Airway epithelial cell (primary cell): ENCODE measurements around the gene CDK3. TPM values are rescaled to one million over a fixed set of nuclear protein-coding genes. Genes with fewer than 3 reads are reported as not detected.

Source experiments
- total RNA-seq: library from RNA; depleted of rRNA; stranded (reverse); fragments of >200 nt; gene quantifications from 2 replicates; pipeline ENCODE4 v1.2.3, GENCODE V29; 2015

CDK3 gene
- 0.56 TPM in 1 of 2 replicates, not detected in the other for total RNA-seq

DNA sequence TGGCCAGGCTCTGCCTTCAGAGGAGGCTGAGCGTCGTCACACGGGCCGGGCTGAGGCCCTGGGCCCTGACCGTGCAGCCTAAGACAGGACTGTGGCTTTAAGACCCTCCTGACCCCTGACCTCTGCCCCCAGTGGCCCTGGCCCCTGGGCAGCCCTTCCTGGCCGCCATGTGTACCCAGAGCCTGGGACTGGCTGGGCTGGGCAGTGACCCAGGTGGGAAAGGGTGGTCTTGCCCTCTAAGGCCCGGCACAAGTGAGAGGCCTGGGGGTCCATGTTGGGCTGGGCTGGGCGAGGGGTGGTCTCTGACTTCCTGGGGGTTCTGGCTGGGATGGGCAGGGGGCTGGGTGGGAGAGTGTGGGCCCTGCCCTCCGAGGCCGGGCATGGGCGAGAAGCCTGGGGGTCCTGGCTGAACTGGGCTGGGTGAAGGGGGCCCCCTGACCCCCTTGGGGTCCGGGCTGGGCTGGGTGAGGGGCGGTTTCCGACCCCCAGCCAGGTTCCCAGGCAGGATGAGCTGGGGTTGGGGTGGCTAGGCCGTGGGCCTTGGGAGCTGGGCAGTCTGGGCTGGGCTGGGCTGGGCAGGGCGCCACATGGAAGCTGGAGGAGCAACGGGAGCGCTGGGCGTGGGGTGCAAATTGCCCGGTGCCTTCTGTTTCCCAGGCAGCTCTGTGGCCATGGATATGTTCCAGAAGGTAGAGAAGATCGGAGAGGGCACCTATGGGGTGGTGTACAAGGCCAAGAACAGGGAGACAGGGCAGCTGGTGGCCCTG is at the start of gene CDK3:
Gene CDK3, plus strand, starts transcription at position 101 of the 767 bp plus-strand sequence. Its CDS starts 571 bp downstream, at position 672.

DNA sequence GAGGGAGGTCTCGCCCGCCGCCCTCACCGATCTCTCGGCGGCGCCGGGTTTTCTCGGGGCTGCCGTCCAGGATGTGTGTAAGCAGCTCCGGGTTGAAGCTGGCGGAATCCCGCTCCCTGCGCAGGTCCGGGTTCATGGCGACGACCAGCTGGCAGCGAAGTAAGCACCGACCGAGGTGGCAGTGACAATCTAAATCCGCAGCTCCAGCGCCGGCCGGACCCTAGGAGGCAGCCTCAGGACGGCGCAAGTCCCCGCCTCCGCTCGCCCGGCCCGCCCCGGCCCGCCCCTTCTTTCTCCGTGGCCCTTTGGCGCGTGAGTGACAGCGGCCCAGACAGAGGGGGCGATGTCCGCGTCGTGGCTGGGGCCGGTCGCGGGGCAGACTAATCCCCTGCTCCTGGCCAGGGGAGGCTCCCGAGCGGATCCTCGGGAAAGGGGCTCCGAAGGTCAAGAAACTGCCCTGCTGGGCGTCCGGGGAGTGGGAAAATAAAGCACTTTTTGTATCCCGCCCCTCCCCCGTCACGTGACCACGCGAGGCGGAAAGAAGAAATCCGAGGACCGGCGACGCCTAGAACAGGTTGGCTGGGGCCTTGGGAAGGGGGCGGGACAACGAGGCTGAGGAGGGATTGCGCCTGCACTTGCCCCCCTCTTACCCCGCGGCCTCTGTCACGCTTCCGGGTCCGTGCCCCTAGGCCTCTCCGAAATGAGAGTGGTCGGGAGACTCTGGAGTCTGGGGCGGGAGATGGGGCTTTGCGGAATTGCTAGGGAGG is 21.5 kb upstream of the CDK3 start, which contains the start of the genes ACOX1 and TEN1:
Gene ACOX1, minus strand, starts transcription at position 229 of the 767 bp plus-strand sequence. Its CDS starts 93 bp downstream, at position 136.
Gene TEN1, plus strand, starts transcription at position 303 of the 767 bp plus-strand sequence. CDS start 6,953 bp downstream, outside the sequence.

DNA sequence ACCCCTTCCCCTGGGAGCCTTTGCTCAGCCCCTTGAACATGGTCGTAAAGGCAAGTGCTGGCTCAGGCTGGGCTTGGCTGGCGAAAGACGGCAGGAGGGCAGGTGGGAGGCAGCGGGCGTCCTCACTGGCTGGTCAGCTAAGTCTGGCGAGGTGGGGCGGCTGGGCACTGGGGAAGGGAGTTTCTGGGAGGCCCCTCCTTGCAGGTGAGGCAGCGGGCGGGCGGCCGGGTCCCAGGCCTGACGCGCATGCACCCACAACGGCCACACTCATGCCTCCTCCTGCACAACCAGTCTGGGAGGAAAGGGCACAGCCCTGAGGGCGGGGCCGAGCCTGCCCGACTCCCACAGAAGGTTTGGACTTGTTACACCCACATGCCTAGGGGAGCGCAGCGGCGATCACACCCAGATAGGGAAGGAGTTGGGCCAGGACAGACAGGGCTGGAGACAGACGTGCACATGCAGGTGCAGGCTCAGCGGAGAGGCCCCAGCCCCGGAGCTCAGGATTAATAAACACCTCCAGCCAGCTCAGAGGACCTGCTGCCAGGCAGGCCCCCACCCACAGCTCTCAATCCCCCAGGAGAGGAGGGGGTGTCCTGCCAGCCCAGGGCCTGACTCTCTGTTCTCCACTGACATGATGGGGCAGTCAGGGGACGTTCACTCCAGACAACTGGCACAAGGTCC is 26.6 kb downstream of the CDK3 start, which contains the start of gene EVPL:
Gene EVPL, minus strand, starts transcription at position 148 of the 681 bp plus-strand sequence. Its CDS starts 108 bp downstream, at position 40.

Other genes starting within 250 kb of the CDK3 start
- 28.9 and 35.3 TPM in 2 replicates for gene GALK1, start 235.7 kb upstream of the CDK3 start, total RNA-seq
- gene UNK, start 216.0 kb upstream of the CDK3 start, total RNA-seq = 12.8 and 21.7 TPM in 2 replicates
- 9.6 and 10.1 TPM in 2 replicates for gene UNC13D, start 156.5 kb upstream of the CDK3 start, total RNA-seq
- 39.0 and 54.4 TPM in 2 replicates for gene WBP2, start 145.5 kb upstream of the CDK3 start, total RNA-seq
- gene TRIM47, start 122.3 kb upstream of the CDK3 start, total RNA-seq = 29.3 and 32.2 TPM in 2 replicates
- gene TRIM65, start 103.9 kb upstream of the CDK3 start, total RNA-seq = 28.1 and 28.6 TPM in 2 replicates
- 31.9 and 35.0 TPM in 2 replicates for gene MRPL38, start 96.0 kb upstream of the CDK3 start, total RNA-seq
- 10.6 and 11.6 TPM in 2 replicates for gene FBF1, start 59.8 kb upstream of the CDK3 start, total RNA-seq
- 30.5 and 33.6 TPM in 2 replicates for gene ACOX1, start 21.7 kb upstream of the CDK3 start, total RNA-seq
- gene TEN1, start 21.6 kb upstream of the CDK3 start, total RNA-seq = 13.0 and 20.4 TPM in 2 replicates
- gene EVPL, start 26.5 kb downstream of the CDK3 start, total RNA-seq = 101 and 120 TPM in 2 replicates
- 39.3 and 53.4 TPM in 2 replicates for gene SRP68, start 71.7 kb downstream of the CDK3 start, total RNA-seq
- 0.14 and 0.78 TPM in 2 replicates for gene GALR2, start 73.9 kb downstream of the CDK3 start, total RNA-seq
- not detected in 2 replicates for gene ZACN, start 78.3 kb downstream of the CDK3 start, total RNA-seq
- gene EXOC7, start 102.9 kb downstream of the CDK3 start, total RNA-seq = 36.3 and 55.8 TPM in 2 replicates
- gene FOXJ1, start 140.4 kb downstream of the CDK3 start, total RNA-seq = not detected in 2 replicates
- 0.07 and 1.4 TPM in 2 replicates for gene RNF157, start 239.6 kb downstream of the CDK3 start, total RNA-seq